SK-N-SH treated with all-trans-retinoic acid at 6 μM for 48 hours (cell line): ENCODE data around the gene C1QTNF9B.

Source experiments
- ATAC-seq: fragments of 200-7000 bp; cut with Tn5 transposase; 3 replicates; pipeline ENCODE4 v1.9.1; 2020; ENCODE audit warnings: mild to moderate bottlenecking, moderate library complexity
- ARNTL ChIP-seq: fragments of 450-650 bp; formaldehyde crosslinking; IDR thresholded peaks from 2 replicates; pipeline ENCODE4 v1.5.0; 2020; ENCODE audit warnings: low read depth, mild to moderate bottlenecking, moderate library complexity, borderline replicate concordance
- BACH2 ChIP-seq: fragments of 250-450 bp; sonication (Bioruptor Pico); IDR thresholded peaks from 2 replicates; pipeline ENCODE4 v1.9.0; 2021; ENCODE audit warnings: mild to moderate bottlenecking, borderline replicate concordance
- CSDC2 ChIP-seq: fragments of 250-450 bp; sonication (Bioruptor Pico); IDR thresholded peaks from 2 replicates; pipeline ENCODE4 v1.5.0; 2020; ENCODE audit warnings: mild to moderate bottlenecking, moderate library complexity
- ESRRG ChIP-seq: fragments of 250-450 bp; sonication (Bioruptor Pico); IDR thresholded peaks from 2 replicates; pipeline ENCODE4 v1.6.1; 2021; ENCODE audit warnings: mild to moderate bottlenecking
- GLIS3 ChIP-seq: fragments of 250-450 bp; sonication (Bioruptor Pico); IDR thresholded peaks from 2 replicates; pipeline ENCODE4 v1.5.0; 2020; ENCODE audit warnings: mild to moderate bottlenecking, moderate library complexity
- ISL1 ChIP-seq: fragments of 250-450 bp; sonication (Bioruptor Pico); IDR thresholded peaks from 2 replicates; pipeline ENCODE4 v2.1.2; 2022; ENCODE audit warnings: mild to moderate bottlenecking, moderate library complexity
- OSR1 ChIP-seq: fragments of 250-450 bp; sonication (Bioruptor Pico); IDR thresholded peaks from 2 replicates; pipeline ENCODE4 v1.8.0; 2022; ENCODE audit warnings: moderate library complexity, mild to moderate bottlenecking, inconsistent platforms
- PPARA ChIP-seq: fragments of 250-450 bp; sonication (Bioruptor Pico); IDR thresholded peaks from 2 replicates; pipeline ENCODE4 v1.5.0; 2020; ENCODE audit warnings: mild to moderate bottlenecking, borderline replicate concordance
- RARB ChIP-seq: fragments of 250-450 bp; sonication (Bioruptor Pico); IDR thresholded peaks from 2 replicates; pipeline ENCODE4 v1.8.0; 2021; ENCODE audit warnings: mild to moderate bottlenecking, moderate library complexity
- SNAI2 ChIP-seq: fragments of 250-450 bp; sonication (Bioruptor Pico); IDR thresholded peaks from 2 replicates; pipeline ENCODE4 v1.5.0; 2020; ENCODE audit warnings: mild to moderate bottlenecking, moderate library complexity
- TCF4 ChIP-seq: fragments of 250-450 bp; sonication (Bioruptor Pico); IDR thresholded peaks from 2 replicates; pipeline ENCODE4 v1.8.0; 2021; ENCODE audit warnings: mild to moderate bottlenecking, moderate library complexity, borderline replicate concordance
- TOX ChIP-seq: fragments of 250-450 bp; sonication (Bioruptor Pico); IDR thresholded peaks from 2 replicates; pipeline ENCODE4 v1.8.0; 2021; ENCODE audit warnings: mild to moderate bottlenecking, moderate library complexity, borderline replicate concordance
- ZC3H10 ChIP-seq: fragments of 250-450 bp; sonication (Bioruptor Pico); IDR thresholded peaks from 2 replicates; pipeline ENCODE4 v1.5.1; 2021; ENCODE audit warnings: mild to moderate bottlenecking, moderate library complexity
- ZFP3 ChIP-seq: fragments of 250-450 bp; sonication (Bioruptor Pico); IDR thresholded peaks from 2 replicates; pipeline ENCODE4 v1.5.0; 2020; ENCODE audit warnings: mild to moderate bottlenecking, moderate library complexity
- ZFP30 ChIP-seq: fragments of 450-650 bp; formaldehyde crosslinking; IDR thresholded peaks from 2 replicates; pipeline ENCODE4 v1.5.0; 2022; ENCODE audit warnings: mild to moderate bottlenecking, moderate library complexity
- ZNF565 ChIP-seq: fragments of 450-650 bp; formaldehyde crosslinking; conservative IDR thresholded peaks from 2 replicates; pipeline ENCODE4 v1.5.0; 2020; ENCODE audit warnings: low read depth, mild to moderate bottlenecking, moderate library complexity
- ZNF70 ChIP-seq: fragments of 450-650 bp; formaldehyde crosslinking; IDR thresholded peaks from 2 replicates; pipeline ENCODE4 v1.5.0; 2020; ENCODE audit warnings: mild to moderate bottlenecking, moderate library complexity
- ZNF8 ChIP-seq: fragments of 450-650 bp; formaldehyde crosslinking; IDR thresholded peaks from 2 replicates; pipeline ENCODE4 v1.5.0; 2020; ENCODE audit warnings: mild to moderate bottlenecking, moderate library complexity
- TF ChIP-seq, protein P1 (sequence below): fragments of 250-450 bp; sonication (Bioruptor Pico); IDR thresholded peaks from 2 replicates; pipeline ENCODE4 v1.5.1; 2021; ENCODE audit warnings: mild to moderate bottlenecking, moderate library complexity
- TF ChIP-seq, protein P2 (sequence below): fragments of 250-450 bp; sonication (Bioruptor Pico); IDR thresholded peaks from 2 replicates; pipeline ENCODE4 v1.8.0; 2021; ENCODE audit warnings: low read depth, mild to moderate bottlenecking, moderate library complexity, borderline replicate concordance
- TF ChIP-seq, protein P3 (sequence below): fragments of 250-450 bp; sonication (Bioruptor Pico); IDR thresholded peaks from 2 replicates; pipeline ENCODE4 v1.5.0; 2020; ENCODE audit warnings: mild to moderate bottlenecking, moderate library complexity
- TF ChIP-seq, protein P4 (sequence below): fragments of 250-450 bp; sonication (Bioruptor Pico); IDR thresholded peaks from 2 replicates; pipeline ENCODE4 v1.5.1; 2020; ENCODE audit warnings: low read depth, mild to moderate bottlenecking, moderate library complexity

The C1QTNF9B gene

DNA sequence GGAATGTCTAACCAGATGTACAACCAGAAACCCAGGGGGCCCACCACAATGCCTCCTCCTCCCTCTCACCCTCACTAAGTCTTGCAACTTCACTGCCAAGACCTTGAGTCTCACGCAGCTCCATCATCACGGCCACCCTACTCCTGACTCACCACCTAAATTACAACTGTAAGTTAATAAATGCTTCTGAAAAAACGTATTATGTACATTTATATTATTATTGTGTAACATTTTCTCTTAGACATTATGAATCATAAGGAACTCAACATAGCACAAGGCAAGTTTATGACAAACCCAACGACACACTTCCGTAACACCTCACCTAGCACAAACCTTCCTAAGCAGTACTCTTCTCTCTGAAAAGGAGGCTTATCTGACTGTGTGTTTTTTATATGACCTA lies 28.8 kb downstream of the C1QTNF9B start (continued):
- TF ChIP-seq, protein P1, sequence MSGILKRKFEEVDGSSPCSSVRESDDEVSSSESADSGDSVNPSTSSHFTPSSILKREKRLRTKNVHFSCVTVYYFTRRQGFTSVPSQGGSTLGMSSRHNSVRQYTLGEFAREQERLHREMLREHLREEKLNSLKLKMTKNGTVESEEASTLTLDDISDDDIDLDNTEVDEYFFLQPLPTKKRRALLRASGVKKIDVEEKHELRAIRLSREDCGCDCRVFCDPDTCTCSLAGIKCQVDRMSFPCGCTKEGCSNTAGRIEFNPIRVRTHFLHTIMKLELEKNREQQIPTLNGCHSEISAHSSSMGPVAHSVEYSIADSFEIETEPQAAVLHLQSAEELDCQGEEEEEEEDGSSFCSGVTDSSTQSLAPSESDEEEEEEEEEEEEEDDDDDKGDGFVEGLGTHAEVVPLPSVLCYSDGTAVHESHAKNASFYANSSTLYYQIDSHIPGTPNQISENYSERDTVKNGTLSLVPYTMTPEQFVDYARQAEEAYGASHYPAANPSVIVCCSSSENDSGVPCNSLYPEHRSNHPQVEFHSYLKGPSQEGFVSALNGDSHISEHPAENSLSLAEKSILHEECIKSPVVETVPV (CRISPR knock-in tag) = no peak
- TF ChIP-seq ZNF8 (CRISPR knock-in tag) = no peak
- no peak for TF ChIP-seq ISL1 (CRISPR knock-in tag)
- no peak for TF ChIP-seq ZNF565 (CRISPR knock-in tag)
- no peak for TF ChIP-seq ZC3H10 (CRISPR knock-in tag)
- no peak for TF ChIP-seq TOX
- no peak for TF ChIP-seq BACH2
- TF ChIP-seq ESRRG (CRISPR knock-in tag) = no peak
- no peak for TF ChIP-seq RARB (CRISPR knock-in tag)

DNA sequence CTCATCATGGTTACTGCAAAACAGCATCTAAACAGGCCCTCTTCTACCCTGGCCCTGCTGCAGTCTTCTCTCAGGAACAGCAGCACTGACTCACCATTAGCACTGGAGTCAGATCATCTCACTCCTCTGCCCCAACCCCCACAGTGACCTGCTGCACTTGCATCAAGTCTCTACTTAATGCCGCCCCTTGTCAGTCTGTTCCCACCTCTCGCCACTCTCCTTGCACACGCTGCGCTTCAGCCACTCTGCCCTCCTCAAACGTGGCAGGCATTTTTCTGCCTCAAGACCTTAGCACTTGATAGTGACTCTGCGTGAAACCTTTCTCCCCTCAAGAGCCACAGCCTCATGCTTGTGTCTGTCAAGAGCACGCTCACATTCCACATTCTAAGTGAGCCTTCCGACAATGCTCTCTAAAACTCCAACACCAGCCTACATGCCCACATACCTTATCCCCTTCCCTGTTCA lies 30.2 kb downstream of the C1QTNF9B start:
- TF ChIP-seq ARNTL = no peak
- TF ChIP-seq ZC3H10 (CRISPR knock-in tag) = no peak
- TF ChIP-seq ZNF565 (CRISPR knock-in tag) = no peak
- no peak for TF ChIP-seq ZFP3 (CRISPR knock-in tag)
- TF ChIP-seq SNAI2 = no peak
- peak; percentile 86 for ATAC-seq

DNA sequence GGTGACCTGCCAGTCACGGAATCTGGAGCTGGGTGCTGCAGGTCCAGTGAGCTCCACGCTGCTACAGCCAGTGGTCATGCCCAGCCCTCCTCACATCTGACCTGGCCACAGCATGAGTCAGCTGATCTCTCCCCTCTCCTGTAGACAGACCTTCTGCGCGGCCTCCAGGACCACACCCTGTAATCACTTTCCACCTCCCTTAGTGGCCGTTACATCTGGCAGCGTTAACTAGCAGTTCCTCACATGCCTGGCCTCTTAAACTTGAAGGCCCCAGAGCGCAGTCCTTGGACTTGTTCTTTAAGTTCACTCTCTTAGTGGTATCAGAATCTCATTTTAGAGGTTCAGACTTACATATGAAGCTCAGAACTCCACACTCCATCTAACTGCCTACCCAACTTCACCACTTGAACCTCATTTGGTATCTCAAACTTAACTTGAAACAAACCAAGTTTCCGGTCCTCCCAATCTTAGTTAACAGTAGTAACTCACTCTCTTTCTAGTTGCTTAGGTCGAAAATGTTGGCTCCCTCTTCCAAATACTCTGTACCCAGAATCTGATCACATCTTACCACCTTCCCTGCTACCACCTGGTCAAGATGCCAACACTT lies 30.8 kb downstream of the C1QTNF9B start:
- ATAC-seq = no peak; the same call in 2 of the 3 replicates
- TF ChIP-seq, protein P2, sequence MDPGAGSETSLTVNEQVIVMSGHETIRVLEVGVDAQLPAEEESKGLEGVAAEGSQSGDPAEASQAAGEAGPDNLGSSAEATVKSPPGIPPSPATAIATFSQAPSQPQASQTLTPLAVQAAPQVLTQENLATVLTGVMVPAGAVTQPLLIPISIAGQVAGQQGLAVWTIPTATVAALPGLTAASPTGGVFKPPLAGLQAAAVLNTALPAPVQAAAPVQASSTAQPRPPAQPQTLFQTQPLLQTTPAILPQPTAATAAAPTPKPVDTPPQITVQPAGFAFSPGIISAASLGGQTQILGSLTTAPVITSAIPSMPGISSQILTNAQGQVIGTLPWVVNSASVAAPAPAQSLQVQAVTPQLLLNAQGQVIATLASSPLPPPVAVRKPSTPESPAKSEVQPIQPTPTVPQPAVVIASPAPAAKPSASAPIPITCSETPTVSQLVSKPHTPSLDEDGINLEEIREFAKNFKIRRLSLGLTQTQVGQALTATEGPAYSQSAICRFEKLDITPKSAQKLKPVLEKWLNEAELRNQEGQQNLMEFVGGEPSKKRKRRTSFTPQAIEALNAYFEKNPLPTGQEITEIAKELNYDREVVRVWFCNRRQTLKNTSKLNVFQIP (CRISPR knock-in tag) = no peak

DNA sequence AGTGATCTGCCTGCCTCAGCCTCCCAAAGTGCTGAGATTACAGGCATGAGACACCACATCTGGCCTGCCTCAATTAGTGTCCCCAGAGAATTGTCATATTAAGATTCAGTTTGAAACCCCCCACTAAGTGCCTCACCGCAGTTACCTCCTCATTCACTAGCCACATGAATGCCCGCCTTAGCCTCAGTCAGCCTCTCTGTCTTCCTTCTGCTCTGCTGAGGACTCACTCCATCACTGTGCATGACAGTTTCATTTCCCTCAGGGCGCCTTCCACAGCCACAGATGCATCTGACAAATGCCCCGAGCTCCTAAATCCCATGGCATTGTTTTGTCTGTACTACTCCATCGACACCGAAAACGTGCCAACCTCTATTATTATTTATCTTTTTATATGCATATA lies 31.4 kb downstream of the C1QTNF9B start:
- no peak for ATAC-seq
- TF ChIP-seq RARB (CRISPR knock-in tag) = no peak
- no peak for TF ChIP-seq ZFP30 (CRISPR knock-in tag)
- TF ChIP-seq, protein P2 (CRISPR knock-in tag) = no peak

DNA sequence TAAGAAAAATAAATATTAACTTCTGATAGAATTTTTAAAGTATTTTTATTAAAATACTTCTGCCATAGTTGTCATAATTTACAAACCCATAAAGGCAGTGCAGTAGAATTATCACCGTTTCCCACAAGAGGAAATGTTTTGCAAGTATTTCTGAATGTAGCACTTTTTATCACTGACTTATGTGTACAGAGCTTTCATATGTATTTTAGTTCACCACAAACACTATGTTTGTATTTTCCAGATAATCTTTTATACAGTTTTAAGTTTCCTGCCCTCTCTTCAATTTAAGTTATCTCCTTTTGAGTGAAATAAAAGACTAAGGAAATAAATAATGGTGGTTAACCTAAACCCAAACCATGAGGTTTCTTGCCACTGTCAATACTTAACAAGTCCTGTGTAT lies 32.3 kb downstream of the C1QTNF9B start:
- no peak for ATAC-seq
- no peak for TF ChIP-seq ZFP30 (CRISPR knock-in tag)
- no peak for TF ChIP-seq ZNF565 (CRISPR knock-in tag)
- no peak for TF ChIP-seq PPARA (CRISPR knock-in tag)
- TF ChIP-seq OSR1 (CRISPR knock-in tag) = no peak
- no peak for TF ChIP-seq SNAI2
- TF ChIP-seq, protein P3, sequence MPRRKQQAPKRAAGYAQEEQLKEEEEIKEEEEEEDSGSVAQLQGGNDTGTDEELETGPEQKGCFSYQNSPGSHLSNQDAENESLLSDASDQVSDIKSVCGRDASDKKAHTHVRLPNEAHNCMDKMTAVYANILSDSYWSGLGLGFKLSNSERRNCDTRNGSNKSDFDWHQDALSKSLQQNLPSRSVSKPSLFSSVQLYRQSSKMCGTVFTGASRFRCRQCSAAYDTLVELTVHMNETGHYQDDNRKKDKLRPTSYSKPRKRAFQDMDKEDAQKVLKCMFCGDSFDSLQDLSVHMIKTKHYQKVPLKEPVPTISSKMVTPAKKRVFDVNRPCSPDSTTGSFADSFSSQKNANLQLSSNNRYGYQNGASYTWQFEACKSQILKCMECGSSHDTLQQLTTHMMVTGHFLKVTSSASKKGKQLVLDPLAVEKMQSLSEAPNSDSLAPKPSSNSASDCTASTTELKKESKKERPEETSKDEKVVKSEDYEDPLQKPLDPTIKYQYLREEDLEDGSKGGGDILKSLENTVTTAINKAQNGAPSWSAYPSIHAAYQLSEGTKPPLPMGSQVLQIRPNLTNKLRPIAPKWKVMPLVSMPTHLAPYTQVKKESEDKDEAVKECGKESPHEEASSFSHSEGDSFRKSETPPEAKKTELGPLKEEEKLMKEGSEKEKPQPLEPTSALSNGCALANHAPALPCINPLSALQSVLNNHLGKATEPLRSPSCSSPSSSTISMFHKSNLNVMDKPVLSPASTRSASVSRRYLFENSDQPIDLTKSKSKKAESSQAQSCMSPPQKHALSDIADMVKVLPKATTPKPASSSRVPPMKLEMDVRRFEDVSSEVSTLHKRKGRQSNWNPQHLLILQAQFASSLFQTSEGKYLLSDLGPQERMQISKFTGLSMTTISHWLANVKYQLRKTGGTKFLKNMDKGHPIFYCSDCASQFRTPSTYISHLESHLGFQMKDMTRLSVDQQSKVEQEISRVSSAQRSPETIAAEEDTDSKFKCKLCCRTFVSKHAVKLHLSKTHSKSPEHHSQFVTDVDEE (CRISPR knock-in tag) = no peak
- TF ChIP-seq BACH2 = no peak
- no peak for TF ChIP-seq ZNF70
- TF ChIP-seq TCF4 (CRISPR knock-in tag) = no peak
- no peak for TF ChIP-seq TOX
- no peak for TF ChIP-seq RARB (CRISPR knock-in tag)
- TF ChIP-seq GLIS3 (CRISPR knock-in tag) = no peak
- no peak for TF ChIP-seq ARNTL
- TF ChIP-seq, protein P4, sequence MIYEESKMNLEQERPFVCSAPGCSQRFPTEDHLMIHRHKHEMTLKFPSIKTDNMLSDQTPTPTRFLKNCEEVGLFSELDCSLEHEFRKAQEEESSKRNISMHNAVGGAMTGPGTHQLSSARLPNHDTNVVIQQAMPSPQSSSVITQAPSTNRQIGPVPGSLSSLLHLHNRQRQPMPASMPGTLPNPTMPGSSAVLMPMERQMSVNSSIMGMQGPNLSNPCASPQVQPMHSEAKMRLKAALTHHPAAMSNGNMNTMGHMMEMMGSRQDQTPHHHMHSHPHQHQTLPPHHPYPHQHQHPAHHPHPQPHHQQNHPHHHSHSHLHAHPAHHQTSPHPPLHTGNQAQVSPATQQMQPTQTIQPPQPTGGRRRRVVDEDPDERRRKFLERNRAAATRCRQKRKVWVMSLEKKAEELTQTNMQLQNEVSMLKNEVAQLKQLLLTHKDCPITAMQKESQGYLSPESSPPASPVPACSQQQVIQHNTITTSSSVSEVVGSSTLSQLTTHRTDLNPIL (CRISPR knock-in tag) = no peak
- TF ChIP-seq ISL1 (CRISPR knock-in tag) = no peak
- TF ChIP-seq, protein P2 (CRISPR knock-in tag) = no peak
- no peak for TF ChIP-seq CSDC2 (CRISPR knock-in tag)
- TF ChIP-seq ESRRG (CRISPR knock-in tag) = no peak
